Liver (tissue), 3 donors: ENCODE results near the gene CFAP126.
"Not testable (repeated sequence)": the region's sequence is repeated elsewhere in the genome, so short reads cannot be mapped to it uniquely, and the experiment has no call there.

Experiments
- RAD21 ChIP-seq, 2 donors: IDR thresholded peaks; 2 replicates each; pipeline ENCODE4 v1.6.1; 2016; ENCODE audit warnings: antibody characterized with exemption in 2 of 2, mild to moderate bottlenecking in 2 of 2
- REST ChIP-seq: IDR thresholded peaks from 2 replicates; pipeline ENCODE4 v1.6.1; 2016; ENCODE audit warnings: antibody characterized with exemption, mild to moderate bottlenecking
- TF ChIP-seq, protein P1 (sequence below): fragments of 150-350 bp; IDR thresholded peaks from 2 replicates; pipeline ENCODE4 v1.5.1; 2017; ENCODE audit warnings: improper control_type of control experiment, low read depth, low read length; ENCODE audit not compliant: missing input control
- donor health status: healthy.
- donor health status: healthy.

DNA sequence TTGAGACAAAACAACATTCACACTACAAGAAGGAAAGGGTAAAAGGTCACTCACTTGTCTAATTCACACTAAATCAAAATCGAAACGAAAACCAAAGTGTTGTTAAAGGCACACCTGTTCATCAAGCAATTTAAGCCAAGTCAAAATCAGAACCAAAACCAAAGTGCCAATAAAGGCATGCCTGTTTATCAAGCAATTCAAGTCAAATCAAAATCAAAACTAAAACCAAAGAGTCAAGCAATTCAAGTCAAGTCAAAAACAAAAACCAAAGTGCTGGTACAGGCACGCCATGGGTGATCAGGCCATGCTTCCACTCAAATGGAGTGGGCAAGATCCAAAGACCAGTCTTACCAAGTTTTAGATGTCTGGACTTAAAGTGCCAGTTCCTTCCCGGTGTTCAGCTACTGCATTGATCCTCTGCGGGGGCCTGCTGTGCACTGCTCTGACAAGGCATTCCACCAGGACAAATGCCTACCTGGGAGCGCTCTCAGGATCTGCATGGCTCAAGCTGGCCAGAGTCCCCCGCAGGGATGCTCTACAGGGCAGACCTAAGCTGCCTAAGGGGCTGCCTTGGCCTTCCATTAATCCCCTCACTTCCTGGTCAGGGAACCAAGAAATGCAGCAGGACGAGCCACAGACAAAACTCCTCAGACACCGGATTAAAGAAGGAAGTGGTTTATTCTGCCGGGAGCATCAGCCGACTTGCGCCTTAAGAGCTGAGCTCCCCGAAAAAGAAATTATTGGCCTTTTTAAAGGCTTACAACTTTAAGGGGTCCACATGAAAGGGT lies 42.4 kb upstream of the CFAP126 start:
- TF ChIP-seq, protein P1, sequence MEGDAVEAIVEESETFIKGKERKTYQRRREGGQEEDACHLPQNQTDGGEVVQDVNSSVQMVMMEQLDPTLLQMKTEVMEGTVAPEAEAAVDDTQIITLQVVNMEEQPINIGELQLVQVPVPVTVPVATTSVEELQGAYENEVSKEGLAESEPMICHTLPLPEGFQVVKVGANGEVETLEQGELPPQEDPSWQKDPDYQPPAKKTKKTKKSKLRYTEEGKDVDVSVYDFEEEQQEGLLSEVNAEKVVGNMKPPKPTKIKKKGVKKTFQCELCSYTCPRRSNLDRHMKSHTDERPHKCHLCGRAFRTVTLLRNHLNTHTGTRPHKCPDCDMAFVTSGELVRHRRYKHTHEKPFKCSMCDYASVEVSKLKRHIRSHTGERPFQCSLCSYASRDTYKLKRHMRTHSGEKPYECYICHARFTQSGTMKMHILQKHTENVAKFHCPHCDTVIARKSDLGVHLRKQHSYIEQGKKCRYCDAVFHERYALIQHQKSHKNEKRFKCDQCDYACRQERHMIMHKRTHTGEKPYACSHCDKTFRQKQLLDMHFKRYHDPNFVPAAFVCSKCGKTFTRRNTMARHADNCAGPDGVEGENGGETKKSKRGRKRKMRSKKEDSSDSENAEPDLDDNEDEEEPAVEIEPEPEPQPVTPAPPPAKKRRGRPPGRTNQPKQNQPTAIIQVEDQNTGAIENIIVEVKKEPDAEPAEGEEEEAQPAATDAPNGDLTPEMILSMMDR: not testable (repeated sequence)
- TF ChIP-seq REST; RAD21 (IDR thresholded peaks at IDR 0.05): not testable (repeated sequence)
